Measurements from ENCODE around the gene CLK3. TPM values are rescaled to one million over a fixed set of nuclear protein-coding genes. Genes with fewer than 3 reads are reported as not detected.

The CLK3 gene
- total and polyA plus RNA-seq, 10 of the 15 experiments (the other 5 are each of a cell fraction or from before 2014, with no cell fraction given), result 3.3 to 169 (median 66.2) TPM

DNA sequence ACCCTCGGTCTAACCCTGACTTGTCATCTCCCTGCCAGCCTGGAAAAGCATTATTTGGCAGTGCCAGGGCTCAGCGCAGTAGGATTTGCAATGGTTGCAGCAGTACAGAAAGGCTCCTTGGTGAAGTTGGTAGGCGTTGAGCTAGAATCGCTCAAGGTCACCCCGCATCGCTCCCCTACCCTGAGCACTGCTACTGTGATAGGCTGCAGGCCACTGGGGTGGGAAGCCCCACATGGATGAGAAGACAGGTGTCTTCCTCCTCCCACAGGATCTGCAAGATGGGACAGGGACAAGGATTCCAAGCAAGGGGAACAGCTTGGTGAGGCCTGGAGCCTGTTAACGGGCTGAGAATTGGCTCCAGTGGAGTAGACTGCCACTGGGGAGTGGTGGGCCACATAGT is 10.7 kb downstream of the CLK3 start (continued):
- TF ChIP-seq, protein P1, sequence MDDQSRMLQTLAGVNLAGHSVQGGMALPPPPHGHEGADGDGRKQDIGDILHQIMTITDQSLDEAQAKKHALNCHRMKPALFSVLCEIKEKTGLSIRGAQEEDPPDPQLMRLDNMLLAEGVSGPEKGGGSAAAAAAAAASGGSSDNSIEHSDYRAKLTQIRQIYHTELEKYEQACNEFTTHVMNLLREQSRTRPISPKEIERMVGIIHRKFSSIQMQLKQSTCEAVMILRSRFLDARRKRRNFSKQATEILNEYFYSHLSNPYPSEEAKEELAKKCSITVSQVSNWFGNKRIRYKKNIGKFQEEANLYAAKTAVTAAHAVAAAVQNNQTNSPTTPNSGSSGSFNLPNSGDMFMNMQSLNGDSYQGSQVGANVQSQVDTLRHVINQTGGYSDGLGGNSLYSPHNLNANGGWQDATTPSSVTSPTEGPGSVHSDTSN (IDR thresholded peaks at IDR 0.05; ENCODE audit: insufficient replicate concordance, low read depth, low read length), result peak; percentile 34
- TF ChIP-seq RBBP5 (conservative IDR thresholded peaks at IDR 0.05) (no peak), SMAD1 (IDR thresholded peaks at IDR 0.05; ENCODE audit: low read depth, partially characterized antibody) (no peak)

DNA sequence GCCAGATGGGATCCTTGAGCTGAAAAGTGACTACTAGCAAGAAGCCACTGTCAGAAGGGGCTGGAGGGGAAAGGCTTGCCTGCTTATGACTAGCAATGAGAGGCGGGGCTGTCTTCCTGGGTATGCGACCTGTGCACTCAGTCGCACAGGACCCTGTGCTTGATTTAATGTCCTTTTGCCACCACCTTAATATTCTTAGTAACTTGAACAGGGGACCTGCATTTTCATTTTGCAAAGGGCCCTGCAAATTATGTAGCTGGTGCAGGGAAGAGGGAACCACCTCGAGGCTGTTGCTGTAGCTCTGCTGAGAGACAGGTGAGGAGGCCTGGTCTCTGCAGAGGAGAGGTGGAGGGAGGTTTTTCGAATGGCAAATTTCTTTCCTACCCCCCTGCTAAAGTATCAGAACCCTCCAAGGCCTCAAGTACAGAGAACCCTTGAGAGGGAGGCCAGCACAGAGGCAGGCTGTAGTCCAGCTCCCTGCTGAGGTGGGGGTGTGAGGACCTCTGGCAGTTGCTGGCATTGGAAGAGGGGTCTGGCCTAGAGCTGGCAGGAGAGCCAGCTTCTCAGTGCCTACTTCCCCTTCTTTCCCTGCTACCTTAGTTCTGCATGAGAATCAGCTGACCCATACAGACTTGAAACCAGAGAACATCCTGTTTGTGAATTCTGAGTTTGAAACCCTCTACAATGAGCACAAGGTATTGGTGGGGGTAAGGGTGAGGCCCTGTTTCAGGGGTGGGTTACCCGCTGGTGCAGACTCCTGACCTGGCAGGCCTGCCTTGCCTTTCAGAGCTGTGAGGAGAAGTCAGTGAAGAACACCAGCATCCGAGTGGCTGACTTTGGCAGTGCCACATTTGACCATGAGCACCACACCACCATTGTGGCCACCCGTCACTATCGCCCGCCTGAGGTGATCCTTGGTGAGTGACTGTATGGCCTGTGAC is 11.4 kb downstream of the CLK3 start:
- in situ Hi-C loops (cut with MboI), result no loop called here
- Histone ChIP-seq H3K4me3 (no peak overlapping the region; the same call in 1 of the 2 replicates), H3K9ac (ENCODE audit: control insufficient read depth, insufficient read depth, low read length) (no peak overlapping the region), H2AFZ (ENCODE audit: control insufficient read depth, low read depth, low read length) (no peak overlapping the region), H3K4me2 (ENCODE audit: control insufficient read depth, insufficient read depth) (peak overlapping the region; percentile 35), H3K9me3 (replicated peaks; ENCODE audit: control insufficient read depth, insufficient read depth, low read length) (no peaks in the 10 kb centered on the region), H3K79me2 (ENCODE audit: control insufficient read depth, insufficient read depth, low read length) (peaks cover 2% of the 10 kb centered on the region), H3K27me3 (replicated peaks in 1 of 2; ENCODE audit: control insufficient read depth in 2 of 2, insufficient read depth in 2 of 2, low read length in 1 of 2) (no peaks in the 10 kb centered on the region), H3K27ac (ENCODE audit: control insufficient read depth, insufficient read depth) (peak overlapping the region; percentile 66), H3K4me1 (ENCODE audit: control insufficient read depth, insufficient read depth, low read length) (peaks cover 33% of the 10 kb centered on the region), H4K20me1 (ENCODE audit: control insufficient read depth, insufficient read depth) (peaks cover 5% of the 10 kb centered on the region), H3K36me3 (ENCODE audit: control insufficient read depth in 2 of 2, insufficient read depth in 2 of 2, low read length in 1 of 2) (peaks cover 72 to 75% of the 10 kb centered on the region in 2 experiments)
- WGBS (ENCODE audit: insufficient coverage, insufficient replicate concordance, low lambda C conversion rate, missing lambda C conversion rate), result 49% methylated on average over 10 of the region's 10 CpGs
- FAIRE-seq, result peak; percentile 64
- intact Hi-C loops (cut with micrococcal nuclease; ENCODE audit: unreplicated experiment), result no loop called here
- no TSS peak for BruUV-seq (replicated peaks)
- ChIA-PET POLR2A (interaction anchor here (1.9 kb wide), 1 partner anchor 10 kb away, joined by 6 read pairs; no protein-coding TSS in a partner anchor), RAD21 (ENCODE audit: unreplicated experiment) (interaction anchor here (0.9 to 1.5 kb wide), 3 partner anchors 142 to 275 kb away, joined by 3 read pairs; no protein-coding TSS in a partner anchor), SMC1A (ENCODE audit: uncharacterized antibody, unreplicated experiment) (interaction anchor here (2.1 kb wide), 1 partner anchor 10 kb away, joined by 7 read pairs; no protein-coding TSS in a partner anchor), CTCF (interaction anchor here (0.9 to 18.5 kb wide), 4 partner anchors 9 to 144 kb away, joined by 3 to 206 read pairs (median 5); partner anchors contain the start of gene CLK3)
- peak; percentile 64 for ATAC-seq
- peak; percentile 37 for DNase-seq (ENCODE audit: low read depth, low spot score)
- TF ChIP-seq SMC3 (IDR thresholded peaks at IDR 0.05; ENCODE audit: borderline replicate concordance, low read length), result no peak
- TF ChIP-seq, protein P2, sequence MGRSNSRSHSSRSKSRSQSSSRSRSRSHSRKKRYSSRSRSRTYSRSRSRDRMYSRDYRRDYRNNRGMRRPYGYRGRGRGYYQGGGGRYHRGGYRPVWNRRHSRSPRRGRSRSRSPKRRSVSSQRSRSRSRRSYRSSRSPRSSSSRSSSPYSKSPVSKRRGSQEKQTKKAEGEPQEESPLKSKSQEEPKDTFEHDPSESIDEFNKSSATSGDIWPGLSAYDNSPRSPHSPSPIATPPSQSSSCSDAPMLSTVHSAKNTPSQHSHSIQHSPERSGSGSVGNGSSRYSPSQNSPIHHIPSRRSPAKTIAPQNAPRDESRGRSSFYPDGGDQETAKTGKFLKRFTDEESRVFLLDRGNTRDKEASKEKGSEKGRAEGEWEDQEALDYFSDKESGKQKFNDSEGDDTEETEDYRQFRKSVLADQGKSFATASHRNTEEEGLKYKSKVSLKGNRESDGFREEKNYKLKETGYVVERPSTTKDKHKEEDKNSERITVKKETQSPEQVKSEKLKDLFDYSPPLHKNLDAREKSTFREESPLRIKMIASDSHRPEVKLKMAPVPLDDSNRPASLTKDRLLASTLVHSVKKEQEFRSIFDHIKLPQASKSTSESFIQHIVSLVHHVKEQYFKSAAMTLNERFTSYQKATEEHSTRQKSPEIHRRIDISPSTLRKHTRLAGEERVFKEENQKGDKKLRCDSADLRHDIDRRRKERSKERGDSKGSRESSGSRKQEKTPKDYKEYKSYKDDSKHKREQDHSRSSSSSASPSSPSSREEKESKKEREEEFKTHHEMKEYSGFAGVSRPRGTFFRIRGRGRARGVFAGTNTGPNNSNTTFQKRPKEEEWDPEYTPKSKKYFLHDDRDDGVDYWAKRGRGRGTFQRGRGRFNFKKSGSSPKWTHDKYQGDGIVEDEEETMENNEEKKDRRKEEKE (IDR thresholded peaks at IDR 0.05), result no peak
- TF ChIP-seq MTA3 (IDR thresholded peaks at IDR 0.05; ENCODE audit: borderline replicate concordance, low read length), result no peak
- peak; percentile 30; the same call in 1 of the 2 replicates for TF ChIP-seq POLR2AphosphoS5 (IDR thresholded peaks at IDR 0.05; ENCODE audit: low read length)
- TF ChIP-seq ZNF207 (IDR thresholded peaks at IDR 0.05; ENCODE audit: borderline replicate concordance), result no peak
- TF ChIP-seq SPI1 (IDR thresholded peaks at IDR 0.05; ENCODE audit: borderline replicate concordance, insufficient read depth, low read depth, low read length), result peak; percentile 26; the same call in 1 of the 2 replicates
- no peak for TF ChIP-seq NBN (IDR thresholded peaks at IDR 0.05)
- no peak for TF ChIP-seq KLF5 (IDR thresholded peaks at IDR 0.05; ENCODE audit: partially characterized antibody)
- TF ChIP-seq, protein P3, sequence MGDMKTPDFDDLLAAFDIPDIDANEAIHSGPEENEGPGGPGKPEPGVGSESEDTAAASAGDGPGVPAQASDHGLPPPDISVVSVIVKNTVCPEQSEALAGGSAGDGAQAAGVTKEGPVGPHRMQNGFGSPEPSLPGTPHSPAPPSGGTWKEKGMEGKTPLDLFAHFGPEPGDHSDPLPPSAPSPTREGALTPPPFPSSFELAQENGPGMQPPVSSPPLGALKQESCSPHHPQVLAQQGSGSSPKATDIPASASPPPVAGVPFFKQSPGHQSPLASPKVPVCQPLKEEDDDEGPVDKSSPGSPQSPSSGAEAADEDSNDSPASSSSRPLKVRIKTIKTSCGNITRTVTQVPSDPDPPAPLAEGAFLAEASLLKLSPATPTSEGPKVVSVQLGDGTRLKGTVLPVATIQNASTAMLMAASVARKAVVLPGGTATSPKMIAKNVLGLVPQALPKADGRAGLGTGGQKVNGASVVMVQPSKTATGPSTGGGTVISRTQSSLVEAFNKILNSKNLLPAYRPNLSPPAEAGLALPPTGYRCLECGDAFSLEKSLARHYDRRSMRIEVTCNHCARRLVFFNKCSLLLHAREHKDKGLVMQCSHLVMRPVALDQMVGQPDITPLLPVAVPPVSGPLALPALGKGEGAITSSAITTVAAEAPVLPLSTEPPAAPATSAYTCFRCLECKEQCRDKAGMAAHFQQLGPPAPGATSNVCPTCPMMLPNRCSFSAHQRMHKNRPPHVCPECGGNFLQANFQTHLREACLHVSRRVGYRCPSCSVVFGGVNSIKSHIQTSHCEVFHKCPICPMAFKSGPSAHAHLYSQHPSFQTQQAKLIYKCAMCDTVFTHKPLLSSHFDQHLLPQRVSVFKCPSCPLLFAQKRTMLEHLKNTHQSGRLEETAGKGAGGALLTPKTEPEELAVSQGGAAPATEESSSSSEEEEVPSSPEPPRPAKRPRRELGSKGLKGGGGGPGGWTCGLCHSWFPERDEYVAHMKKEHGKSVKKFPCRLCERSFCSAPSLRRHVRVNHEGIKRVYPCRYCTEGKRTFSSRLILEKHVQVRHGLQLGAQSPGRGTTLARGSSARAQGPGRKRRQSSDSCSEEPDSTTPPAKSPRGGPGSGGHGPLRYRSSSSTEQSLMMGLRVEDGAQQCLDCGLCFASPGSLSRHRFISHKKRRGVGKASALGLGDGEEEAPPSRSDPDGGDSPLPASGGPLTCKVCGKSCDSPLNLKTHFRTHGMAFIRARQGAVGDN (IDR thresholded peaks at IDR 0.05), result peak; percentile 73
